Activated naive CD4-positive, alpha-beta T cell treated with anti-CD3 and anti-CD28 coated beads for 36 hours (primary cell): Measurements from ENCODE around the gene ALCAM. TPM values are rescaled to one million over a fixed set of nuclear protein-coding genes. Genes with fewer than 3 reads are reported as not detected.

ENCODE experiments used
- CTCF ChIA-PET: fragments of 350-600 bp; sonication (Branson Sonifier 250); formaldehyde crosslinking; loops from one replicate; lab custom pipeline; 2021; ENCODE audit warnings: antibody characterized with exemption; lab: Charles Lee
- DNase-seq: peaks from one replicate; pipeline ENCODE4 v3.0.0-alpha.2; 2020
- H3K27ac Mint-ChIP-seq: one replicate; pipeline ENCODE4 v1.8.0; 2021; ENCODE audit warnings: mild to moderate bottlenecking, mixed read lengths
- H3K27me3 Mint-ChIP-seq: one replicate; pipeline ENCODE4 v1.8.0; 2021; ENCODE audit warnings: low read depth, mixed read lengths
- H3K36me3 Mint-ChIP-seq: one replicate; pipeline ENCODE4 v1.8.0; 2021; ENCODE audit warnings: low read depth, mixed read lengths
- H3K4me1 Mint-ChIP-seq: one replicate; pipeline ENCODE4 v1.8.0; 2021; ENCODE audit warnings: low read depth, mixed read lengths
- H3K4me3 Mint-ChIP-seq: one replicate; pipeline ENCODE4 v1.8.0; 2021; ENCODE audit warnings: mild to moderate bottlenecking, moderate library complexity, mixed read lengths
- H3K9me3 Mint-ChIP-seq: one replicate; pipeline ENCODE4 v1.8.0; 2021; ENCODE audit warnings: mixed read lengths
- intact Hi-C: fragments of 100-400 bp; cut with micrococcal nuclease; formaldehyde crosslinking; loops from one replicate; pipeline ENCODE4 v1.15.1; 2023
- total RNA-seq, 2 experiments: library from RNA; stranded (reverse); gene quantifications; one replicate each; pipeline ENCODE4 v1.2.3, GENCODE V29; 2021

Gene ALCAM
- total RNA-seq, 2 experiments from 2014 or later: 17.5 to 18.7 TPM

DNA sequence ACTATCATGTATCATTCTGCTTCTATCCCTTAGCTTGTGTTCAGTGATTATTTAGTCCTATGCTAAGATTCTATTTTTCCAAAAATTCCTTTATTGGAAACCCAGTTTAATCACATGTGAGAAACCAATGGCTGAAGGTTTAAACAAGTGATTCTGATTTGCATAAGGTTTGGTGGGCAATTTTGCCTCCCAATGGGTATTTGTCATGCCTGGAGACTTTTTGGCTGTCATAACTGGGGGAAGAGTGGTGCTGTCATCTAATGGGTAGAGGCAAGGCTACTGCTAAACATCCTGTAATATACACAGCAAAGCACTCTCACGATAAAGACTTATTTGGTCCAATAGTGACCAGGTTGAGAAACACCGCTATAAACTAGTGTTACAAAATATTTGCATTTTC, 148.7 kb downstream of the ALCAM start:
- CTCF ChIA-PET: interaction anchor here (0.9 kb wide), 1 partner anchor 529 kb away, joined by 3 read pairs; no protein-coding TSS in a partner anchor
- intact Hi-C loops: loop anchor here (5.0 kb wide), 3 partner anchors 817 to 1413 kb away; no protein-coding TSS in a partner anchor
- no peak overlapping the region for H3K27ac Mint-ChIP-seq

DNA sequence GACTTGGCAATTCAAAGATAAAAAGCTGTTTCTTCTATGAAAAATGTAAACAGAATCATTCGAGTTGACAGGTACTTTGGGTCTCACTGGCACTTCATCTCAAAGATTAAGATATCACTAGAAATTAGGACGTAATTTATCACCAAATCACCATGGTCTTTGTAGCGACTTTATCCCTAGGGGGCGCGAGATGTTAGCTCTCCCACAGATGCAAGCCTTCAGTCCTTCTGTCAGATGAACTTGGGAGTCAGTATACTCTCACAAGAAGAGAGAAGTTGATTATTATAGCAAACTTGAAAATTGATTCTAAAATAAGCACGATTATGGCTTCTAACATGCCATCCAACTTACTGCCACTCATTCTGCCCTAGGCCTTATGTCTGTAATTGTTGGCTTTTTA, 150.3 kb downstream of the ALCAM start:
- DNase-seq: no peak
- no peak overlapping the region for H3K27ac Mint-ChIP-seq
- CTCF ChIA-PET: interaction anchor here (1.1 to 2.1 kb wide), 5 partner anchors 11 to 921 kb away, joined by 3 to 11 read pairs (median 5); no protein-coding TSS in a partner anchor
- no peak overlapping the region for H3K4me3 Mint-ChIP-seq
- H3K4me1 Mint-ChIP-seq: no peaks in the 10 kb centered on the region
- H3K27me3 Mint-ChIP-seq: no peaks in the 10 kb centered on the region
- H3K36me3 Mint-ChIP-seq: no peaks in the 10 kb centered on the region
- H3K9me3 Mint-ChIP-seq: no peaks in the 10 kb centered on the region
- intact Hi-C loops: loop anchor here (5.0 kb wide), 3 partner anchors 815 to 1415 kb away; no protein-coding TSS in a partner anchor

More for the DNA sequence above, 148.7 kb downstream of the ALCAM start:
- Mint-ChIP-seq H3K36me3 (no peaks in the 10 kb centered on the region), H3K27me3 (no peaks in the 10 kb centered on the region), H3K9me3 (no peaks in the 10 kb centered on the region), H3K4me3 (no peak overlapping the region), H3K4me1 (no peaks in the 10 kb centered on the region)
- no peak for DNase-seq

DNA sequence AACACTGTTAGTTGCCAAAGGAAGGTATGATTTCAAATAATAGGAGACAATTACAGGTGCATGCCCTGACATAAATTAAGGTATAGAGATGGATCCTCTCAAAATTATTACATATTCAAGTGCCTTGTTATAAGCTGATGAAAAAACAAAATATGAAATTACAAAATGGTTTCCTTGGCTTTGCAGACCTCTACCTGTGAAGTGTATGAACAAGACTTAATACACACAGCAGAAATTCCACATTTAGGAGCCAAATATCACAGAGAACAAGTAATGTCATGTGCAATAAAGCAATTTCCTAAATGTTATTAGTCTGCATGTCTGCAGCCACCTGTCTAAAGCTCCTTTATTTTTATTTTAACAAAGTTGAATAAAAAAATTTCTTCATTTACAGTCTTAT, 151.5 kb downstream of the ALCAM start:
- Mint-ChIP-seq H3K4me3 (no peak overlapping the region), H3K9me3 (no peaks in the 10 kb centered on the region), H3K27ac (no peak overlapping the region), H3K36me3 (no peaks in the 10 kb centered on the region), H3K27me3 (no peaks in the 10 kb centered on the region), H3K4me1 (no peaks in the 10 kb centered on the region)
- intact Hi-C loops: loop anchor here (1.0 to 5.0 kb wide), 7 partner anchors 150 to 1416 kb away; no protein-coding TSS in a partner anchor
- CTCF ChIA-PET: interaction anchor here (0.7 to 2.1 kb wide), 5 partner anchors 10 to 922 kb away, joined by 3 to 11 read pairs (median 5); no protein-coding TSS in a partner anchor
- no peak for DNase-seq

DNA sequence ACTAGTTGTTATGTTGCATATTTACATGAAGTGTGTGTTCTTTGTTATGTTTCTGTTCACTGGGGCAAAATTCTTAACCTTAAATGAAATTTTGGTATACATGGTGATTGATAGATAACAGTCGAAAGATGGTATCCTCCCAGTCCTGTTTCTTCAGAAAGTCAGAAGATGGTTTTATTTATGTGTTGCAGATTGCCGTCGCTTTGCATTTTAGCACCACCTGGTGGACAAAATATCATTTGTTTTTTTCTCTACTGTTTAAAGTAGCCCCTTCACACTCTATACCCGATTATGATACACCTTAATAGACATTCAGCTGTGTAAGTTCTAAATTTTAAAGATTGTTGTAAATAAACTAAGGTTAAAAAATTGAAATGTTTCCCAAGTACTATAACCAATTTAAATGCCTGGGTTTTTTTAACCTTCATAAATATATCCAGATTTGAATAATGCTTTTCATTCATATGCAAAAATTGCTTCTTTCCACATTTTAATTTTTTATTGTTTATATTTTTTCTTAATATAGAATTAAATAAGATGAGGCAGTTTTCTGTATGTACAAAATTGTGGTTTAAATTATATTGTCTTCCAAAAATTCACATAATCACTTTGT, 152.2 kb downstream of the ALCAM start:
- DNase-seq: peak; percentile 30
- H3K27ac Mint-ChIP-seq: no peak overlapping the region
- intact Hi-C loops: loop anchor here (1.0 to 5.0 kb wide), 9 partner anchors 151 to 1545 kb away; no protein-coding TSS in a partner anchor
- no peak overlapping the region for H3K4me3 Mint-ChIP-seq
- no peaks in the 10 kb centered on the region for H3K9me3 Mint-ChIP-seq
- CTCF ChIA-PET: interaction anchor here (0.6 to 1.7 kb wide), 6 partner anchors 9 to 214 kb away, joined by 3 to 6 read pairs (median 4); no protein-coding TSS in a partner anchor
- H3K27me3 Mint-ChIP-seq: no peaks in the 10 kb centered on the region
- no peaks in the 10 kb centered on the region for H3K4me1 Mint-ChIP-seq
- no peaks in the 10 kb centered on the region for H3K36me3 Mint-ChIP-seq

DNA sequence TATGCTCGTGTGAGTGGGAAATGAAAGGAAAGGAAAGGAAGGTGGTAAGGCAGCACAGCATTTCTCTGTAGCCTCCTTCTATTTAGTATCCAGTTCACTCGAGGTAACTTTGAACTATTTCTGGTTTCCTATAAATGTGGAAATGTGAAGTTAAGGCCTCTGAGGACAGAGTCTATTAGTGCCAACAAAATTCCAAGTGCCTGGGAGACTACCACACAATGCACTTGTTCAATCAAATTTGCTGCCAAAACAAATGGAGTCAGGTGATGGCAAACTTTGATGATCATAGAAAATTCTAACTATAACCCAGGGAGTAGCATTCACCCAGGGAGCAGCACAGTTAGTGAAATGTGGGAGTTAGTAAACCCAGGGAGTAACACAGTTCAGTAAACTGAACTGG, 155.1 kb downstream of the ALCAM start:
- no peaks in the 10 kb centered on the region for H3K27me3 Mint-ChIP-seq
- intact Hi-C loops: no loop called here

DNA sequence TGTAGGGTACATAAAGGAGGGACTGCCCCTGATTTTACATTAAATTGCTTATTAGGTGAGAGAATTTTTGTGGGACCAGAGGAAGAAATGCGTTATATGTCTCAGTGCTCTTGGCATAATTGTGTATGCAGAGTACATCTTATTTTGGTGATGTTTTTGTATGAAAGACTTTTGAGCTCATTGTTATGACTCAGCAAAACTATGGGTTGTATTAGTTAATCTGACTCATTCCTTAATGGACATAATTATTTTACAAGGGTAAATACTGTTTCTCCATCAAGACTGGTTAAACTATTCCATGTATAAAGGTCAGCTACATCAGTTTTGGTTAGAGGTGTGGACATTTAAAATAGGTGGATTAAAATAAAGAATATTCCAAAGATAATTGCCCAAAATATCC, 156.8 kb downstream of the ALCAM start:
- intact Hi-C loops: no loop called here

More for the DNA sequence above, 155.1 kb downstream of the ALCAM start:
- Mint-ChIP-seq H3K9me3 (no peaks in the 10 kb centered on the region), H3K36me3 (peaks cover 2% of the 10 kb centered on the region), H3K4me3 (no peak overlapping the region), H3K27ac (no peak overlapping the region), H3K4me1 (peaks cover 8% of the 10 kb centered on the region)
- no peak for DNase-seq
- CTCF ChIA-PET: no interaction called here

DNA sequence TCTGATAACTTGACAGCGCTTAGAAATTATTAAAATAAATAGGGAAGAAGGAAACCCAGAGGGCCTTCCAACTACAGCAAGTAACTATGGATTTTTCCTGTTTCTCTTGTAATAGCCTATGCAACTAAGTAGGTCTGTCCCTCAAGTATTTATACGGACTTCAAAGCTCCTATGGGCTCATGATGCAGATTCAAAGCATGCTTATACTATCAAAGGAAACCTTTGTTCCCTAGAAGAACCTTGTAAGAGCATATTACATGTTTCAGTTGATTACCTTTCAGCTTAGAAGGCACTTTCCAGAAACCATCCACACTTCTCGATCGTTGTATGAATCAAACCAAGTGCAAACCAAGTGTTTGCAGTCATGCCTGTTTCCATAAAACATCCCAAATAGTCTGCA, 158.8 kb downstream of the ALCAM start:
- peaks cover 2% of the 10 kb centered on the region for H3K36me3 Mint-ChIP-seq
- H3K9me3 Mint-ChIP-seq: no peaks in the 10 kb centered on the region
- H3K27ac Mint-ChIP-seq: no peak overlapping the region
- H3K4me1 Mint-ChIP-seq: peaks cover 22% of the 10 kb centered on the region
- H3K4me3 Mint-ChIP-seq: no peak overlapping the region
- CTCF ChIA-PET: no interaction called here
- no peak for DNase-seq
- no peaks in the 10 kb centered on the region for H3K27me3 Mint-ChIP-seq
- intact Hi-C loops: no loop called here

More for the DNA sequence above, 156.8 kb downstream of the ALCAM start:
- no peak overlapping the region for H3K27ac Mint-ChIP-seq
- no peak for DNase-seq
- CTCF ChIA-PET: interaction anchor here (0.6 kb wide), 1 partner anchor 352 kb away, joined by 3 read pairs; no protein-coding TSS in a partner anchor
- peaks cover 2% of the 10 kb centered on the region for H3K36me3 Mint-ChIP-seq
- no peaks in the 10 kb centered on the region for H3K27me3 Mint-ChIP-seq
- no peak overlapping the region for H3K4me3 Mint-ChIP-seq
- no peaks in the 10 kb centered on the region for H3K9me3 Mint-ChIP-seq
- H3K4me1 Mint-ChIP-seq: peaks cover 22% of the 10 kb centered on the region

DNA sequence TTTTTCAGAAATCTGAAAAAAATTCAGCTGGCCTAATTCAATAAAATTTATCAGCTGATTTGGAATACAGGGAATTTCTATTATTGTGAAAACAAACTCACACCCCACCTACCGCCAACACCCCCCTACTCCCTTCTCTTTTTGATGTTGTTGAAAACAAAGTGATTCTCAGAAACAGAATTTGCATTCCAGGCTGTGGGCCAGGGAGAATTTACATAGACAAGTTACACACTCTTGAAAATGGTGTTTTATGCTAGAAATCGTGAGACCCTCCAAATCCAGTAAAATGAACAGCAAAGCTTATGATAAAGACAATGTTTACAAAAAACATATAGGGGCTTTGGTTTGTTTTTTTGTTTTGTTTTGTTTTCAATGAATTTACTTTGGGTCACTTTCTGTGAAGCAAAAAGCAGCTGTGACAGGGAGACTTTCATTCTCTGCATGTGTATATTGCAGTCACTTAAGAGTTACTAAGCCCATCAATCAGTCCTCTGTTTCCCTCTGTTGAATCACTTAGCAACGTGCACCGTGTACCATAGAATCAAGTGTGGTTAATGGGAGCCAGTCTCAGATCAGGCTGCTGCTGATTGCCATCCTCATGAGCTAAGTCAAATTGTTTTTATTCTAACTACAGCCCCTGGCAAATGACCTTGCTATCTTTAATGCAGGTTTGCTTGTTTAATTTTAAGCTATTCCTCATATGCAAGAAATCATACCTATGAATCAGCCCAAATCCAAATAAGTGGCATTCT, 159.8 kb downstream of the ALCAM start:
- Mint-ChIP-seq H3K27me3 (no peaks in the 10 kb centered on the region), H3K27ac (no peak overlapping the region), H3K4me1 (peaks cover 22% of the 10 kb centered on the region), H3K9me3 (no peaks in the 10 kb centered on the region), H3K36me3 (peaks cover 2% of the 10 kb centered on the region), H3K4me3 (no peak overlapping the region)
- CTCF ChIA-PET: interaction anchor here (0.6 to 2.3 kb wide), 2 partner anchors 9 to 288 kb away, joined by 4 to 11 read pairs; no protein-coding TSS in a partner anchor
- no peak for DNase-seq
- intact Hi-C loops: no loop called here

DNA sequence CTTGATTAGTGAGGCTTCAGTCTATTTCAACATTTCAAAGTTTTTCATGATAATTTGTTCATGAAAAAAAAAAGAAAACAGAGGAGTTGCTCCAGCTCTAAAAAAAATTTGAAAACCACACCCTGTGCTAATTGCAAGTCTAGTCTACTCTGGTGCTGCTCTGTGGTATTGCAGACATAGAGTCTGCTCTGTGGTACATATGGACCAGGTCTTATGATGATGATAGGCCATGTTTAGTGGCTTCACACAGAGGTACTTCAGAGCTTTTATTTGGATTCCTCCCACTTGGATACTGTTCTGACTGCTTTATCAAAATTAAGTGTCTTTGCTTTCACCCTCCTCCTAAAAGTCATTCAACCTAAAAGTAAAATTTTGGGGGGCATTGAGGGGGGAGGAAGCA, 160.8 kb downstream of the ALCAM start:
- Mint-ChIP-seq H3K36me3 (peaks cover 2% of the 10 kb centered on the region), H3K27ac (no peak overlapping the region)

DNA sequence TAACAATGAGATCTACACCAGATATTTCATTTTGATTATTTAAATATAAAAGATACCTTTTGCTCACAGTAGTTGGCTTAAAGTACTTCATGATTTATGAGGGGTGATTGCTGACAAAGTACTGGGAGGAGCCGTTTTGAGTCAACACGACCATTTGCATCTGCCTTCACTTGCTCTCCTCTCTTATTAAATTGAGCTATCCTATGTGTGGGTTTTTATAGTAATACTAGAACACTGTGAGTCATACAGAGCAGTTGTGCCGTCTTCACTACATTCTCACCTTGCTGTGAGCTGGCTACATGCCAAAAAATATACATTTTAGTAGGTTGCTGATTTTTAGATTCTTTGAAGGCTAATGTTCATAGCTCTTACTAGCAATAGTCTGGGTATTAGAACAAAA, 161.2 kb downstream of the ALCAM start:
- Mint-ChIP-seq H3K4me1 (peaks cover 22% of the 10 kb centered on the region), H3K4me3 (no peak overlapping the region), H3K27ac (no peak overlapping the region), H3K9me3 (no peaks in the 10 kb centered on the region), H3K27me3 (no peaks in the 10 kb centered on the region), H3K36me3 (peaks cover 2% of the 10 kb centered on the region)
- intact Hi-C loops: no loop called here
- CTCF ChIA-PET: interaction anchor here (0.6 to 2.3 kb wide), 5 partner anchors 9 to 484 kb away, joined by 3 to 11 read pairs (median 4); no protein-coding TSS in a partner anchor
- DNase-seq: peak; percentile 20

More for the DNA sequence above, 160.8 kb downstream of the ALCAM start:
- H3K27me3 Mint-ChIP-seq: no peaks in the 10 kb centered on the region
- intact Hi-C loops: no loop called here
- no peaks in the 10 kb centered on the region for H3K9me3 Mint-ChIP-seq
- no peak overlapping the region for H3K4me3 Mint-ChIP-seq
- no peak for DNase-seq
- peaks cover 22% of the 10 kb centered on the region for H3K4me1 Mint-ChIP-seq
- CTCF ChIA-PET: interaction anchor here (0.6 to 2.3 kb wide), 5 partner anchors 8 to 484 kb away, joined by 3 to 11 read pairs (median 4); no protein-coding TSS in a partner anchor

DNA sequence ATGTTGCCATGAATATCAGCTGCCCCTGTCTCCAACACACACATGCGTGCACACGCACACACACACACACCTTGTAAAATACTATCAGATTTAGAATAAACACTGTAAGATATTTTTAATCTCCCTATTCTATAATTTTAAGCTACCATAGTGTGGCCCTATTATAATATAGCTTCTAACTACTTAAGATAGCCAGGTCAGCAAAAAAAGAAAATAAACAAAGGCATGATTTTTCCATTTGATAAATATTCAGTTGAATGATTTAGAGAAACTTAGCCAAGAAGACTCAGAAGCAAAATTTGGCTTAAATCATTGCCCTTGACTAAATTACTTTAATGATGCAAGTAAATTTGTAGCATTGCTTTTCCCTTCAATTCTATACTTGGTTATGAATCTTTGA, 162.2 kb downstream of the ALCAM start:
- DNase-seq: no peak
- Mint-ChIP-seq H3K27me3 (no peaks in the 10 kb centered on the region), H3K9me3 (no peaks in the 10 kb centered on the region), H3K36me3 (peaks cover 4% of the 10 kb centered on the region), H3K4me3 (no peak overlapping the region), H3K4me1 (peaks cover 22% of the 10 kb centered on the region), H3K27ac (no peak overlapping the region)
- intact Hi-C loops: no loop called here
- CTCF ChIA-PET: interaction anchor here (0.6 to 2.3 kb wide), 3 partner anchors 11 to 153 kb away, joined by 3 to 11 read pairs (median 3); no protein-coding TSS in a partner anchor

DNA sequence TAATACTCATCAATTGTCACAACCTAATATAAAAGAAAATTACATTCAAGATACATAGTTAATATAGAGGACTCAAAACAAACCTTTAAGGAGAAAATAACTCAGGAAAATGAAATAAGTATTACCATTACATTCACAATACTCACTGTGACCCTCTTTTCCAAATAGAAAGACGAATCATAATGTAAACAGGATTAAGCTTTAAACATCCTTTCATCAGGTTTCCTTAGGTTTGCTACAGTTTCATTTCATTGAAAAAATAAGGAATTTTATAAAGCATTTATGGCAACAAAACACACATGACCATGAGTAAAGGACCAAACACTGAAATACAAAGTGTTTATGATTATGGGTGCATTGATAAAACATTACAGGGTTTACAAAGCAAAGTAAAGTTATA, 162.7 kb downstream of the ALCAM start:
- CTCF ChIA-PET: interaction anchor here (0.6 kb wide), 1 partner anchor 153 kb away, joined by 3 read pairs; no protein-coding TSS in a partner anchor
- no peak for DNase-seq
- Mint-ChIP-seq H3K4me3 (no peak overlapping the region), H3K9me3 (no peaks in the 10 kb centered on the region), H3K27me3 (no peaks in the 10 kb centered on the region), H3K27ac (no peak overlapping the region), H3K36me3 (peaks cover 4% of the 10 kb centered on the region), H3K4me1 (peaks cover 22% of the 10 kb centered on the region)
- intact Hi-C loops: no loop called here
